Measurements from ENCODE around the gene AMOTL2.

The AMOTL2 gene

GRCh38 chr3:134327594-134327975 lies 46.7 kb downstream of the AMOTL2 start:
- TF ChIP-seq CTCF (IDR thresholded peaks at IDR 0.05; ENCODE audit: control insufficient read depth, insufficient read depth, low read depth, low read length, missing control alignments), result no peak
- no peak for DNase-seq (ENCODE audit: low read depth)
- no peak overlapping the region for H3K4me3 ChIP-seq (ENCODE audit: control insufficient read depth, low read depth, low read length)

GRCh38 chr3:134326760-134327593 lies 47.3 kb downstream of the AMOTL2 start:
- no peak for TF ChIP-seq CTCF (IDR thresholded peaks at IDR 0.05; ENCODE audit: control insufficient read depth, insufficient read depth, low read depth, low read length, missing control alignments)
- peak; percentile 99 for DNase-seq (ENCODE audit: low read depth)
- H3K4me3 ChIP-seq (ENCODE audit: control insufficient read depth, low read depth, low read length), result no peak overlapping the region

DNA sequence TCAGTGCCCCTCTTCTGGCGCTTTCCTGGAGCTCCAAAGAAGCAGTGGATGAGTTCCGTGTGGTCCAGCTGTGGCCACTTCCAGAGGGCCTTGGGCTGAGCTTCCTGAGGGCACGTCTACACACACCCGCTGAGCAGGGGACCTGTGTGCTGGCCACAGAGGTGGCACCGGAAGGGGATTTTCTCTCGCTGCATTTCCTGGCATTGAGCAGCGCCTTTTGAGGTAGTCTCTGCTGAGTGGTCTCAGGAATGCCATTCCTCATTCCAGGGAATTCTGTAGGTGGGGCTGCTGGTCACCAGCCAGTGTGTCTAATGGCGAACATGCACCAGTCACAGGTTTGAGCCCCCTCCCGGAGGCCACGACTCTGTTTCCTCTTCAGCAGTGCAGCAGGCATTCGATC lies 48.1 kb downstream of the AMOTL2 start:
- no peak for DNase-seq (ENCODE audit: low read depth)
- no peak overlapping the region for H3K4me3 ChIP-seq (ENCODE audit: control insufficient read depth, low read depth, low read length)
- TF ChIP-seq CTCF (IDR thresholded peaks at IDR 0.05; ENCODE audit: control insufficient read depth, insufficient read depth, low read depth, low read length, missing control alignments), result no peak

DNA sequence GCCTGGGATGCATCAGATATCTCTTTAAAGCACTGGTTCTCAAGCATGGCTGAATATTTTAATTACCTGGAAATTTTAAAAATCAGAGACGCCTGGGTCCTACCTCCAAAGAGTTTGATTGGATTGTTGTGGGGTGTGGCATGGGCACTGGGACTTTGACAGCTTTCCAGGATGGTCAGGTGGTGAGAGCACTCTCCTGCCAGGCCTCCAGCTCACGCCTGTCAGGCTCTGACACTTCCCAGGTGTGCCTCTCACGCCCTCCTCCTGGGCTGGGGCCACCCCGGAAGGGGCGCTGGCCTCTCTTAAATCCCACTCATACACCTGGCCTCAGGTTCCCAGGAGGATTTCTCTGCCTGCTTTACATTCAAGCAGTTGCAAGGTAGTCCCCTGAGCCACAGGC lies 48.5 kb downstream of the AMOTL2 start:
- TF ChIP-seq CTCF (IDR thresholded peaks at IDR 0.05; ENCODE audit: control insufficient read depth, insufficient read depth, low read depth, low read length, missing control alignments), result no peak

GRCh38 chr3:134325061-134325705 lies 49.1 kb downstream of the AMOTL2 start:
- H3K4me3 ChIP-seq (ENCODE audit: control insufficient read depth, low read depth, low read length), result no peak overlapping the region
- no peak for TF ChIP-seq CTCF (IDR thresholded peaks at IDR 0.05; ENCODE audit: control insufficient read depth, insufficient read depth, low read depth, low read length, missing control alignments)
- no peak for DNase-seq (ENCODE audit: low read depth)

More for the DNA sequence above, 48.5 kb downstream of the AMOTL2 start:
- no peak for DNase-seq (ENCODE audit: low read depth)
- H3K4me3 ChIP-seq (ENCODE audit: control insufficient read depth, low read depth, low read length), result no peak overlapping the region

DNA sequence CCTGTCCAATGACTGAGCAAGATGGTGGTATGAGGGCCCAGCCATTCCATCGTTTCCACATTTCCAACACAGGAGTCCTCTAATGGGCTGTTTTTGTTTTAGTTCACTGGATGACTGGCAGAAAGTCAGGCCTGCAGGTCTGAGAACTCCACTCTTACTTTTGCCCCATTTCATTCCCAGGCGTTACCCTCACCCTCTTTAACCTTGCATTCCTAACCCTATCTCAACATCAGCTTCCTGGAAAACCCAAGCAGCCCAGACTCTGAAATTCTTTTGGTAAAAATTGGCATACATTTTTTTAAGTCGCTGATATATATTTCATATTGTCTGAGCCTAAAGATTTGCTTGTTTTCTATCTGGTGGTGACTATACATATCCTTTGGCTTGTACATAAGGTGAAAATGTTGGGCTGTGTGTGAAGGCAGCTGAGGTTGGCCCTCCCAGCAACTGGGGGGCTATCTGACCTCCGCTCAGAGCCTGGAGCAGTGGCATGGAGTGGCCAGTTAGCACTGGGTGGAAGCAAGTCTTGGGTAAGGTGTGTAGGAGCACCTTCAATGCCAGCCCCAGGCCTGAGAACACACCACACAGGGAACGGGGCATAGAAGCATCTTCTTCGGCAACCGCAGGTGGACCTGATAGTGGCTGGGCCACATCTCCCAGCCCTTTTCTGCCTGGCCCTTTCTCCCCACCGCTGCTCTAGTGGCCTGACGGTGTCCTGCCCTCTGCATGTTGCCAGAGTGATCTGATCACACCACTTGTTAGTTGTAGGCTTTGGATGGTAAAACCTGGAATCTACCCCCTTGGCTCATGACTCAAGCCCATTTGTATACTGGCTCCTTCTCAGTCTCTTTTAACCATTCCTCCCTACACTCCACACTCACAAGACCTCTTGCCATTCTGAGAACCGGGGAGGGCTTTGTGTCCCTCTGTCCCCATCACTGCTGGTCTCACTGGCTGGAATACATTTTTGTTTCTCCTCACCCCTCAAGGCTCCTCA lies 50.0 kb downstream of the AMOTL2 start:
- no peak for TF ChIP-seq CTCF (IDR thresholded peaks at IDR 0.05; ENCODE audit: control insufficient read depth, insufficient read depth, low read depth, low read length, missing control alignments)
- no peak for DNase-seq (ENCODE audit: low read depth)
- H3K4me3 ChIP-seq (ENCODE audit: control insufficient read depth, low read depth, low read length), result no peak overlapping the region
